ENCODE data around the gene GFI1. TPM values are rescaled to one million over a fixed set of nuclear protein-coding genes. Genes with fewer than 3 reads are reported as not detected.

Gene GFI1
- total RNA-seq, 2 donors from 2014 or later = 0.20 to 0.24 TPM

DNA sequence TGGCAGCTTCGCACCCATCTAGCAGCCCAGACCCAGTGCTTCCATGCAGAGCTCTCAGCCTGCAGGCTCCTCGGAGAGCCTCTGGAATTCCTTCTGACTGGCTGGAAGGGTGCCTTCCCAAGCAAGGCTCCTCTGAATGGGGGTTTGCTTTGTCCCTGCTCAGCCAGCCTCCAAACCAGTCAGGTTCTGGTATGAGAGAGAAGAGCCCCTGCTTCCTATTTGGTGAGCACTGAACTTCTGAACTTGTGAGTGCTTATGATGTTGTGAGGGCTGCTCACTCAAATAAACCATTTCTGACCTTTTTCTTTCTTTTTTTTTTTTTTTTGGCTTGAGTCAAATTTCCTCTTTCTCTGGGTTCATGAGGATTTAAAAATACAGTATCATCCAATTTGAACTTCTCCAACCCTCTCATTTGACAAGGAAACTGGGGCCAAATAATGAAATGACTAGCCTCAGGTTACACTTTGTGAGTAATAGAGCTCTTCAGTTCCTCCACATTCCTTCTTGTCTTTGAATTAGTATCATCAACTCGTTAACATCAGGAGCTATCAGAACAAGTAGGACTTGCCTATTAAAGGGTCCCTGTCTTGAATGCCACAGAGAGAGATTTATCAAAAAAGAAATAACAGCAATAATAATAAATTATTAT lies 39.6 kb downstream of the GFI1 start:
- DNase-seq = peak; percentile 75
- Mint-ChIP-seq H3K9me3 (no peaks in the 10 kb centered on the region), H3K4me1 (peaks cover 23% of the 10 kb centered on the region), H3K4me3 (no peak overlapping the region), H3K36me3 (ENCODE audit: low read depth) (no peaks in the 10 kb centered on the region), H3K27me3 (ENCODE audit: insufficient read depth) (peaks cover 4% of the 10 kb centered on the region), H3K27ac (peak overlapping the region; percentile 87)
- TF ChIP-seq, protein P1, sequence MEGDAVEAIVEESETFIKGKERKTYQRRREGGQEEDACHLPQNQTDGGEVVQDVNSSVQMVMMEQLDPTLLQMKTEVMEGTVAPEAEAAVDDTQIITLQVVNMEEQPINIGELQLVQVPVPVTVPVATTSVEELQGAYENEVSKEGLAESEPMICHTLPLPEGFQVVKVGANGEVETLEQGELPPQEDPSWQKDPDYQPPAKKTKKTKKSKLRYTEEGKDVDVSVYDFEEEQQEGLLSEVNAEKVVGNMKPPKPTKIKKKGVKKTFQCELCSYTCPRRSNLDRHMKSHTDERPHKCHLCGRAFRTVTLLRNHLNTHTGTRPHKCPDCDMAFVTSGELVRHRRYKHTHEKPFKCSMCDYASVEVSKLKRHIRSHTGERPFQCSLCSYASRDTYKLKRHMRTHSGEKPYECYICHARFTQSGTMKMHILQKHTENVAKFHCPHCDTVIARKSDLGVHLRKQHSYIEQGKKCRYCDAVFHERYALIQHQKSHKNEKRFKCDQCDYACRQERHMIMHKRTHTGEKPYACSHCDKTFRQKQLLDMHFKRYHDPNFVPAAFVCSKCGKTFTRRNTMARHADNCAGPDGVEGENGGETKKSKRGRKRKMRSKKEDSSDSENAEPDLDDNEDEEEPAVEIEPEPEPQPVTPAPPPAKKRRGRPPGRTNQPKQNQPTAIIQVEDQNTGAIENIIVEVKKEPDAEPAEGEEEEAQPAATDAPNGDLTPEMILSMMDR (conservative IDR thresholded peaks at IDR 0.05) = no peak
- Histone ChIP-seq H3K27me3 (ENCODE audit: control insufficient read depth, insufficient read depth, low read length, poor library complexity, severe bottlenecking) (no peaks in the 10 kb centered on the region), H3K27ac (ENCODE audit: low read depth, low read length) (no peak overlapping the region), H3K9ac (ENCODE audit: extremely low read depth, low read length, poor library complexity, severe bottlenecking) (no peak overlapping the region), H3K36me3 (ENCODE audit: control insufficient read depth, insufficient read depth, low read length) (no peaks in the 10 kb centered on the region), H3K9me3 (ENCODE audit: control insufficient read depth, low read length) (no peaks in the 10 kb centered on the region), H3K4me1 (ENCODE audit: control insufficient read depth, insufficient read depth, low read length) (peaks cover 5% of the 10 kb centered on the region), H3K4me3 (ENCODE audit: low read length) (no peak overlapping the region)
- 76 to 100% methylated on average over 1 to 3 of the region's 3 CpGs for WGBS, 2 experiments (ENCODE audit: insufficient coverage in 1 of 2, insufficient read length in 1 of 2)

GRCh38 chr1:92446546-92446945 lies 40.2 kb downstream of the GFI1 start:
- Histone ChIP-seq H3K36me3 (ENCODE audit: control insufficient read depth, insufficient read depth, low read length) (no peaks in the 10 kb centered on the region), H3K9ac (ENCODE audit: extremely low read depth, low read length, poor library complexity, severe bottlenecking) (no peak overlapping the region), H3K4me3 (ENCODE audit: low read length) (no peak overlapping the region), H3K9me3 (ENCODE audit: control insufficient read depth, low read length) (peaks cover 2% of the 10 kb centered on the region), H3K27me3 (ENCODE audit: control insufficient read depth, insufficient read depth, low read length, poor library complexity, severe bottlenecking) (no peaks in the 10 kb centered on the region), H3K27ac (ENCODE audit: low read depth, low read length) (no peak overlapping the region), H3K4me1 (ENCODE audit: control insufficient read depth, insufficient read depth, low read length) (peaks cover 5% of the 10 kb centered on the region)
- H3K4me3 Mint-ChIP-seq = peak overlapping the region; percentile 15
- DNase-seq = peak; percentile 61
- TF ChIP-seq, protein P1 (conservative IDR thresholded peaks at IDR 0.05) = no peak
- H3K9me3 Mint-ChIP-seq = peaks cover 2% of the 10 kb centered on the region
- peaks cover 23% of the 10 kb centered on the region for H3K4me1 Mint-ChIP-seq
- WGBS, 2 experiments (ENCODE audit: insufficient coverage in 1 of 2, insufficient read length in 1 of 2) = 36 to 100% methylated on average over 1 to 2 of the region's 2 CpGs
- H3K27ac Mint-ChIP-seq = peak overlapping the region; percentile 87
- H3K36me3 Mint-ChIP-seq (ENCODE audit: low read depth) = no peaks in the 10 kb centered on the region
- H3K27me3 Mint-ChIP-seq (ENCODE audit: insufficient read depth) = peaks cover 4% of the 10 kb centered on the region

- H3K36me3 Mint-ChIP-seq (ENCODE audit: low read depth) = no peaks in the 10 kb centered on the region
- TF ChIP-seq, protein P1 (conservative IDR thresholded peaks at IDR 0.05) = no peak
- DNase-seq = no peak
- no peak overlapping the region for H3K27ac ChIP-seq (ENCODE audit: low read depth, low read length)
- no peak overlapping the region for H3K9ac ChIP-seq (ENCODE audit: extremely low read depth, low read length, poor library complexity, severe bottlenecking)
- H3K4me1 ChIP-seq (ENCODE audit: control insufficient read depth, insufficient read depth, low read length) = peaks cover 5% of the 10 kb centered on the region
- no peak overlapping the region for H3K4me3 ChIP-seq (ENCODE audit: low read length)
- H3K4me1 Mint-ChIP-seq = peaks cover 23% of the 10 kb centered on the region
- peaks cover 4% of the 10 kb centered on the region for H3K9me3 ChIP-seq (ENCODE audit: control insufficient read depth, low read length)
- H3K27ac Mint-ChIP-seq = no peak overlapping the region
- peaks cover 4% of the 10 kb centered on the region for H3K9me3 Mint-ChIP-seq
- 88 to 93% methylated on average over 2 of the region's 2 CpGs for WGBS, 2 experiments (ENCODE audit: insufficient coverage in 1 of 2, insufficient read length in 1 of 2)
- no peaks in the 10 kb centered on the region for H3K36me3 ChIP-seq (ENCODE audit: control insufficient read depth, insufficient read depth, low read length)
- H3K4me3 Mint-ChIP-seq = no peak overlapping the region
- no peaks in the 10 kb centered on the region for H3K27me3 ChIP-seq (ENCODE audit: control insufficient read depth, insufficient read depth, low read length, poor library complexity, severe bottlenecking)
- H3K27me3 Mint-ChIP-seq (ENCODE audit: insufficient read depth) = peaks cover 4% of the 10 kb centered on the region
Measured at GRCh38 chr1:92445865-92446264, 40.9 kb downstream of the GFI1 start.
